HG03378 (cell line): ENCODE data around the gene CUL9.

ENCODE experiments used
- ATAC-seq: cut with Tn5 transposase; IDR thresholded peaks from one replicate; pipeline ENCODE4 v1.9.1; 2021; ENCODE audit warnings: mild to moderate bottlenecking, moderate library complexity; ENCODE audit not compliant: unreplicated experiment

CUL9 gene

DNA sequence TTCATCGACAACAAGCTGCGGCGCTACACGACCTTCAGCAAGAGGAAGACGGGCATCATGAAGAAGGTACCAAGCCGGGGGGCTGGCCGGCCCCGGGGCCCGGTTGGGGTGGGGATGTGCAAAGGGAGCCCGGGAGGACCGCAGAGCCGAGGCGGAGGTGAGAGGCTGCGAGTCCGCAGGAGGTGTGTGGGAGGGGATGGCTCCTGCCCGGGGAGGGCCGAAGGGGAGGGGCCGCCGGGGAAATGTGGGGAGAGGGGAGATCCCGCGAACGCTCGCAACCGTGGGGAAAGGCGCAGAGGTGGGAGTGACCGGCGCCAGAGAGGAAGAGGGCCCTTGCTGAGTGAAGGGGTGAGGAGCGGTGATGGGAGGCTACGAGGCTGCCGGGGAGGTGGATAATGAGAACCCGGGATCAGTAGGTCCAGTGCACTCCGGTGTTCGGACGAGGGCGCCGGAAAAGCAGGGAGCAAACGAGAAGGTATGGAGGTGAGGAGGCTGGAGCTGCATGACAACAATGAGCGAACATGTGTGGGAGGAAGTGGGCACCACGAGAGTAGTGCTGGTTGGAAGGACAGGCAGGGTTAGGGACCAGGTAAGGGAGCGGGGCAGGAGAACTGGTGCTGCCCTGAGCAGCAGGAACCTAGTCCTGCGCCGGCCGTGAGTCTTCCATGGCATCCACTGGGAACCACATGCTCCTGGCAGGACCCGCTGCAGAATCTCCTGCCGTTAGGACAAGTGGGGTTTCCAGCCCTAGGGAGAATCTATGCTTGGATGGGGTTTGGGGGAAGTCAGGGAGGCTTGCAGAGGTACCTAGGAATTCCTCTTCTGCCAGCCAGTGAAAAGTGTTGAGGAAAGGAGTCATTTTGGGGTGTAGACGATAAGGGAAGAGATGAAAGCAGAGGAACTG lies 9.6 kb upstream of the CUL9 start:
- ATAC-seq = no peak

DNA sequence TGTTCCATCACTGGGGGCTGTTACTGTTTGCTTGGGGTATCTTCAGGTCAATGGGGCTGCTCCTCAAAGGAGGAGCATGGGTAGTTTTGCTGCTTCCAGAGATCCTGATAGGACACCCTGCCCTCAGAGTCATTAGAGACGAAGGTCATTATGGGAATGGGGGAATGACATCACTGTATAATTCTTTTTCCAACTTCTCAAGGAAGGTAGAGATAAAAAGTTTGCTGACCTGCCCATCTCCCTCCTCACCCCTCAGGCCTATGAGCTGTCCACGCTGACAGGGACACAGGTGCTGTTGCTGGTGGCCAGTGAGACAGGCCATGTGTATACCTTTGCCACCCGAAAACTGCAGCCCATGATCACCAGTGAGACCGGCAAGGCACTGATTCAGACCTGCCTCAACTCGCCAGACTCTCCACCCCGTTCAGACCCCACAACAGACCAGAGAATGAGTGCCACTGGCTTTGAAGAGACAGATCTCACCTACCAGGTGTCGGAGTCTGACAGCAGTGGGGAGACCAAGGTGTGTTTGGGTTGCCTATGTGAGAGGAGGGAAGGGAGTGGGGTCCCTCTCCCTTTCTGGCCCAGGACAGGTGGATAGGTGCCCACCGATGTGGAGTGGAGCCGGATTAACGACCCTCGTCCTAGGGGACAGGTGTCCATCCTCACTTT lies 8.3 kb upstream of the CUL9 start:
- ATAC-seq = no peak

DNA sequence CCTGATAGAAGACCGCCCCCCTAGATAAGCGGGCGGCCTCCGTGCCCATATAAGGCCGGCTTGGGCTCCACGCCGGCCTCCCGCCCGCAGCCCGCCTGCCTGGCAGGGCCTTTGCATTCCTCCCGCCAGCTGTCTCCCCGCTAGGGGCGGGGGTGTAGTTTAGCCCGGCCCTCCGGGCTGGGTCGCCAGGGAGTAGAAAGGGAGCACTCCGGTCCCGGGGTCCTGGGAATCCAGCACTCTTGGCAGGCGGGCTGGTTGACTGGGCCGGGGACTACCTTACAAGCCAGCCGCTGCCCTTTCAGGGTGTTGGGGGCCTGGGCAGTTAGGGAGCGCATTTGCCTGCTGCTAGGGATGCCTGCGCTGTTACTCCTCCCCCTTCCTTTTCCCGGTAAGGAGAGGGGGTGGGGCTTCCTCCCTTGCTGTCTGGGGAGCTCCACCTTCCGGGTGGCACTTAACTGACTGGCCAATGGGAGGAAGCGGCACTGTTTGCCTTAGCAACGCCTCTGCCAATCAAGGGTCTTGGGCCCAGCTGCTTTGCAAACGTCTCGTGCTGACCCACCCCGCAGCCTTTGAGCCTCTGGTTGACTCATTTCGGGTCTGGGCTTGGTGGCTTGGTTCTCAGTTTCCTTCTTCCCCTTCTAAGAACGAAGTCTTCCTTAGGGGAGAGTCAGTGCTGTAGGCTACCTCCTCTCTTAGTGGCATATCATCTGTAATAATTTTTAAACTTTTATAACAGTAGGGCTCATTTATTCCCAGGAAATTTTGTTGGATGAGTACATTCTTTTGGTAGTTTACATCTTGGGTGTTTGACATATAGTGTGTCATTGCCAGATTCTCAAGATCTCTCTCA lies 7.5 kb upstream of the CUL9 start:
- ATAC-seq = peak; percentile 71

DNA sequence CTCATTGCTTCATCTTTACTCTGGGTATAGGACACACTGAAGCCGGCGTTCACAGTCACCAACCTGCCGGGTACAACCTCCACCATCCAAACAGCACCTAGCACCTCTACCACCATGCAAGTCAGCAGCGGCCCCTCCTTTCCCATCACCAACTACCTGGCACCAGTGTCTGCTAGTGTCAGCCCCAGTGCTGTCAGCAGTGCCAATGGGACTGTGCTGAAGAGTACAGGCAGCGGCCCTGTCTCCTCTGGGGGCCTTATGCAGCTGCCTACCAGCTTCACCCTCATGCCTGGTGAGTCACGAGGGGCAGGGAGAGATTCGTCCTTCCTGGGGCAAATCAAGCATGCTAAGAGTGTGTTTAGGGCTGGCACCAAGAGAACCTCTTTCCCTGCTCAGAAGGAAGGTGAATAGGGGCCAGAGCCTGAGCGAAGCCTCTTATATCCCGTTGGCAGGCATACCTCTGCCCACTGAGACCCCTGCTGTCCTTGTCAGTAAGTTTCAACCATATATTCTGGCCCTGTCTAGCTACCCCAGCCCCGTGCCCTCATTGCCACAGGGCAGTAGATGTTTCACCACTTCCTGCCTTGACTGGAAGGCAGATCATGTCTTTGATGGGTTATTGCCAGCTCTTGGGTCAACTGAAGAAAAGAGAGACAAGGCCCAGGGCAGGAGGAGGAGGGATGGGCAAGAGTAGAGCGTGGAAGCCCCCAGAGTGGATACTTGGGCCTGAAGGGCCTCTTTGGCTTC lies 6.1 kb upstream of the CUL9 start:
- ATAC-seq = no peak

DNA sequence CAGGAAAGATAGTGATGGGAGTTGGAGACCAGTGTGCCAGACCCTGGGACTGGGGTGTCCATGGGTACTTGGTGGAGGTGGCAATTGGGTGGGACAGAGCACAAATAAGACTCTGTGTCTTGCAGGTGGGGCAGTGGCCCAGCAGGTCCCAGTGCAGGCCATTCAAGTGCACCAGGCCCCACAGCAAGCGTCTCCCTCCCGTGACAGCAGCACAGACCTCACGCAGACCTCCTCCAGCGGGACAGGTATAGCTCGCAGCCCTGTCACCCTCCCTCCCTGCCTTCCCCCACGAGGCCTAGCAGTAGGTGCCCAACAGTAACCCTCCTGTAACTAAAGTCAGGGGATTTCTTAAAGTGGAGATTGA lies 5.6 kb upstream of the CUL9 start:
- ATAC-seq = no peak

DNA sequence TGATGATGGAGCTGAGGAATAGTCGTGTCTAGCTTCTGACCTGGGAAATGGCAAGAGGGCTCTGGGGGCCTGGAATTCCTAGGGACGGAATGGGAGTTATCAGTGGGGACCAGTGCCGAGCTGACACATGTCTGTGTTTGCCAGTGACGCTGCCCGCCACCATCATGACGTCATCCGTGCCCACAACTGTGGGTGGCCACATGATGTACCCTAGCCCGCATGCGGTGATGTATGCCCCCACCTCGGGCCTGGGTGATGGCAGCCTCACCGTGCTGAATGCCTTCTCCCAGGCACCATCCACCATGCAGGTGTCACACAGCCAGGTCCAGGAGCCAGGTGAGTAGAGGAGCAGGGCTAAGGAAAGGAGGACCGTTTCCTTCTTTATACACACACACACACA lies 3.8 kb upstream of the CUL9 start:
- no peak for ATAC-seq

DNA sequence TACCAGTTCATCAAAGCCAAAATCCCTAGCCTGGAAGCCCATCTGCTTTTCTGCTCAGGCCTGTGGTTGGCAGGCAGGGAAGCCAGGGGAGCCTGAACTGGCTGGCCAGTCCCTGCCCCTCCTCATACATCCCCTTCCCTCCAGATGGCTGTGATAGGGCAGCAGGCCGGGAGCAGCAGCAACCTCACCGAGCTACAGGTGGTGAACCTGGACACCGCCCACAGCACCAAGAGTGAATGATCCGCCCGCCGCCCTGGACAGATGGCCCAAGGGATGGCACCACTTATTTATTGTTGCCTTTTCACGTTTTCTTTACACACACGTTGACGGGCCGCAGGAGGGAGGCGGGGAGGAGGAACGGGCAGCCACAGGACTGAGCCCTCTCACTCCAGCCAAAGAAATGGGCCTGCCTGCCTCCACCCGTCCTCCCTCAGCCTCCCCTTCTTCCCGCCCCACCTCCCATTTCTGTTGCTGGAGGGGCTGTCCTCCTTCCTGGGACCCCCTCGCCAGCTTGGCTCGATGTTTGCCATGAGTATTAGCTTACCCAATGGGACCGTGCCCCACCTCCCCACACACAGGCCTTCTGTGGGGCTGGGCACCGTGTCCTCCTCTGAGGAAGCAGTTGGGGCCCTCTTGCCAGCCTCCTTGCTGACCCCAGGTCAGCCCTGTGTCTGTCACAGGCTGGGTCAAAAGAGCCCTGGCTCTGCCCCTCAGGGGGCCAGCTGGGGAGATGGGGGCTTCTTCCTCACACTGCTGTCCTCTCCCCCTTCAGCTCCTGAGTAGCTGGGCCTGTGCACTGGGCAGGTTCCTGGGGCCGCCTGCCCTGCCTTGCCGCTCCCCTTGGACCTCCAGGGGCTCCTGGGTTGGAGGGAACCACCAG lies 2.8 kb upstream of the CUL9 start:
- ATAC-seq = no peak

DNA sequence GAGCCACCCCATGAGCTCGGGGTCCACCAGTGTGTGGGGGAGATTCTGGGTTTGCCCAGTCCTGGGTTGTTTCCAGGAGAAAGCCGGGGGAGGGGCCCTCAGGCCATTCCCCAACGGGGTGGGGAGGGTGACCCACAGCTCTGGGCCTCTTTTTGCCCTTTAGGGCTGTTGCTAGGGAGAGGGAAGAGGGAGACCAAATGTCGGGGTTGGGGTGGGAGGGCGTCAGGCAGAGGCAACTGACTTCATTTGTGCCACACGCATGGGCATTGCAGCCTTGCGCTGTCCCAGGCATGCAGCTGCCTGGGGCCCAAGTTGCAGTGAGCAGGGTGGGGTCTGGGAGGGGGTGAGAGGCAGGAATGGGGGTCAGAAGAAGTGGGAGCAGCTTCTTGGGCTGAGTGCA lies 1.9 kb upstream of the CUL9 start:
- no peak for ATAC-seq

DNA sequence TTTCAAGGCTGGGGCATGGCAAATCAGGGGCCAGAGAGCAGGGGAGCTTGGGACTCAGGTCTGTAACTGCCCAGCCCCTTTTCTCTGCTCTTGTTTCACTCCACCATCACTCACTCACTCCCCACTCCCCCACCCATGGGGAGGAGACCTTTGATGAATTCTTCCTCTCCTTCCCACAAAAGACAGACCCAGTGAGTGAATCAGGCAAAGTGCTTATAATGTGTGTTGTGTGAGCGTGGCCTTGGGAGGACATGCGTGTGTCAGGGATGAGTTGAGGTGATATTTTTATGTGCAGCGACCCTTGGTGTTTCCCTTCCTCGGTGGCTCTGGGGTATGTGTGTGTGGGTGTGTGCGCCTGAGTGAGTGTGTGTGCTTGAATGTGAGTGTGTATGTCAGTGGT lies 1.0 kb upstream of the CUL9 start:
- no peak for ATAC-seq

DNA sequence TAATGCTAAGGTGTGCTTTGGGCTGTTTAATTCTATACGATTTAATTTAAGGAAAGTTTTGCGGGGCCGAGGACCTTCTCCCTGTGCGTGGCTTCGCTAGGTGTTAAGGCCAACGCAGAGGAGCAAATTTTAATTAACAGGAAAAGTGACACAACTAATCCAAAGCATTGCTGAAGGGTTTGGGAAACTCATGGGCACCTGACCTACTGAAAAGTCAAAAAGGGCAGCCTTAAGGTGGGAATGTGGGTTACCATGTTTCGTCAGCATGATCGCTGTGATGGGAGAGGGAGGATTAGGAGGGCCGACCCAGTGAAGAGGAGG lies 415 bp upstream of the CUL9 start:
- no peak for ATAC-seq

DNA sequence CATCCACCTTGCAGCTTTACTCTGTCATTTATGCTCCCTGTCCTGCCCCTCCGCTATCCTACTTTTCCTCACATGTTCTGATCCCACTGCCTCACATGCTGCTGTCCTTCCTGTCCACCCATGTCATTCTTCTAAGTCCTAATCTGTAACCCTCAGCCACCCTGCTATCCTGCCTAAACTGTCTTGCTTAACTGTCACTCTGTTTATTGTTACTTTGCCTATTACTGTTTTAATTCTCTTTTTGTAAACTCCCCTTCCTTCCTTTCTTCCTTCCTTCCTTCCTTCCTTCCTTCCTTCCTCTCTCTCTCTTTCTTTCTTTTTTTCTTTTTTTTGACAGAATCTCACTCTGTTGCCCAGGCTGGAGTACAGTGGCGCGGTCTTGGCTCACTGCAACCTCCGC lies 1.4 kb downstream of the CUL9 start:
- ATAC-seq = no peak

DNA sequence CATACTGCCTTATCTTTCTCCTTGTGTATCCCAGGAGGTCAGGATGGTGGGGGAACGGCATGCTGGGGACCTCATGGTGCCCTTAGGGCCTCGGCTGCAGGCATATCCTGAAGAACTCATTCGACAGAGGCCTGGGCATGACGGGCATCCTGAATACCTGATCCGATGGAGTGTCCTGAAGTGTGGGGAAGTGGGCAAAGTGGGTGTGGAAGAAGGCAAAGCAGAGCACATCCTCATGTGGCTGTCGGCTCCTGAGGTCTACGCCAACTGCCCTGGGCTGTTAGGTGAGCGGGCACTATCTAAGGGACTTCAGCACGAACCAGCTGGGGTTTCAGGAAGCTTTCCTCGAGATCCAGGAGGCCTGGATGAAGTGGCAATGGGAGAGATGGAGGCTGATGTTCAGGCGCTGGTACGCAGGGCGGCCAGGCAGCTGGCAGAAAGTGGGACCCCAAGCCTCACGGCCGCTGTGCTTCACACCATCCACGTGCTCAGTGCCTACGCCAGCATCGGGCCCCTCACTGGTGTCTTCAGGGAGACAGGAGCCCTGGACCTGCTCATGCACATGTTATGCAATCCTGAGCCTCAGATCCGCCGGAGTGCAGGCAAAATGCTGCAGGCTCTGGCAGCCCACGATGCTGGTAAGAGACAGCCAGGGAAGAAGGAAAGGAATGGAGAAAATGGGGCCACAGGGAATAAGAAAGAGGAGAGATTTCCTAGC lies 2.4 kb downstream of the CUL9 start:
- no peak for ATAC-seq

DNA sequence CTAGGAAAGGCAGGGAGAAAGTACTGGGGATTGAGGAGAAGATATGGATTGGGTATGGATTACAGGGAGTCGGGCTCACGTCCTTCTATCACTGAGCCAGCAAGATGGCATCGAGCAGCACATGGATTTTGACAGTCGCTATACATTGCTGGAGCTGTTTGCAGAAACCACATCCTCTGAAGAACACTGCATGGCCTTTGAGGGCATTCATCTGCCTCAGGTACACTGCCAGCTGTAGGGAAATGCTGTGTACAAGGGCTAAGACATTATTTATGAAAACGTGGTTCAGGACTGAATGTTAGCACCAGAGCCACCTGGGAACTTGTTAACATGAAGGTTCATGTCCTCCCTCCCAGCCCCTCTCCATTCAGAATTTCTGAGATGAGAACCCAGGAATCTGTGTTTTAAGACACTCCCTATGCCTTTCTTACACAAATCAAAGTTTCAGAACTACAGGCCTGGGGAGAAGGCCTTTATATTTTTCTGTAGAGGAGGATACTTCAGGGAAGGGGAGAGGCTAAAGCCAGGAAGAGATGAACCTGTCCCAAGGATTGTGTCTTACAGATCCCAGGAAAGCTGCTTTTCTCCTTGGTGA lies 3.5 kb downstream of the CUL9 start:
- no peak for ATAC-seq

DNA sequence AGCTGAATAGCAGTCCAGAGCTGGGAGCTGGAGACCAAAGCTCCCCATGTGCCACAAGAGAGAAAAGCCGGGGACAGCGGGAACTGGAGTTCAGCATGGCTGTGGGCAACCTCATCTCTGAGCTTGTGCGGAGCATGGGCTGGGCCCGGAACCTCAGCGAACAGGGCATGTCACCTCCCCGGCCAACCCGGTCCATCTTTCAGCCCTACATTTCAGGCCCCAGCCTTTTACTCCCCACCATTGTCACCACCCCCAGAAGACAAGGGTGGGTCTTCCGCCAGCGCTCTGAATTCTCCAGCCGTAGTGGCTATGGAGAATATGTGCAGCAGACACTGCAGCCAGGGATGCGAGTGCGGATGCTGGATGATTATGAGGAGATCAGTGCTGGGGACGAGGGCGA lies 4.0 kb downstream of the CUL9 start:
- ATAC-seq = no peak

DNA sequence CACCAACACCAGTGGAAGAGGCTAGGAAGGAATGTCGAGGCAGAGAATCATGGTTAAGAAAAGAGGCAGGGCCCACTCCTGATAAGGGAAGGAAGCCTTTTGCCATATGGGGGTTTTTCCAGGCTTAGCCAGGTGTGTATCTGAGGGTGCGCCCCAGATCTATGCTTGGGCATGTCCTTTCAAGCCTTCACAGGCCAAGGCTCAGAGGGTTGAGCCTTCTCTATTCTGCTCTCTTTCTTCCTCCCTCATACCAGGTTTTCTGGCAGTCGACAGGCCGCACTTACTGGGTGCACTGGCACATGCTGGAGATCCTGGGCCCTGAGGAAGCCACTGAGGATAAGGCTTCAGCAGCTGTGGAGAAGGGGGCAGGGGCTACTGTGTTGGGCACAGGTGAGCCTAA lies 4.7 kb downstream of the CUL9 start:
- no peak for ATAC-seq

DNA sequence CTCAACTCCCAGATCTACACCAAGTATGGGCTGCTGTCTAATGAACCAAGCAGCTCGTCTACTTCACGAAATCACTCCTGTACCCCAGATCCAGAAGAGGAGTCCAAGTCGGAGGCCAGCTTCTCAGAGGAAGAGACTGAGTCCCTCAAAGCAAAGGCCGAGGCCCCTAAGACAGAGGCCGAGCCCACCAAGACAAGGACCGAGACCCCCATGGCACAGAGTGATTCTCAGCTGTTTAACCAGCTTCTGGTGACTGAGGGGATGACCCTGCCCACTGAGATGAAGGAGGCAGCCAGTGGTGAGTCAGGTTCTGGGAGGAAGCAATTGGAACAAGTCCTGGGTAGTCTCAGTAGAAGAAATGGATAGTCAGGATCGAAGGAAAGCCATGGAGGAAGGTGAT lies 5.8 kb downstream of the CUL9 start:
- ATAC-seq = no peak

DNA sequence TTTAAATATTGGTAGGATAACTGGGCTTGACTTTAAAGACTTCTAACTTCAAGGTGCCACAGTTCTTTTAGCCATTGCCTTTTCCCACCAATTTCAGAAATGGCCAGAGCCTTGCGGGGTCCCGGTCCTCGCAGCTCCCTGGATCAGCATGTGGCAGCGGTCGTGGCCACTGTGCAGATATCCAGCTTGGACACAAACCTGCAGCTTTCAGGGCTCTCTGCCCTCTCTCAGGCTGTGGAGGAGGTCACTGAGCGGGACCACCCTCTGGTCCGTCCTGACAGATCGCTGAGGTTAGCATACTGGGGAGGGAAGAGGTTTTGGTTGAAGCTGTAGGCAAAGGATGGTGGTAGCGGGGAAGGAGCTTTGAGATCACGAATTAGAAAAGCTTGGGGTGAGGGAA lies 6.4 kb downstream of the CUL9 start:
- no peak for ATAC-seq

DNA sequence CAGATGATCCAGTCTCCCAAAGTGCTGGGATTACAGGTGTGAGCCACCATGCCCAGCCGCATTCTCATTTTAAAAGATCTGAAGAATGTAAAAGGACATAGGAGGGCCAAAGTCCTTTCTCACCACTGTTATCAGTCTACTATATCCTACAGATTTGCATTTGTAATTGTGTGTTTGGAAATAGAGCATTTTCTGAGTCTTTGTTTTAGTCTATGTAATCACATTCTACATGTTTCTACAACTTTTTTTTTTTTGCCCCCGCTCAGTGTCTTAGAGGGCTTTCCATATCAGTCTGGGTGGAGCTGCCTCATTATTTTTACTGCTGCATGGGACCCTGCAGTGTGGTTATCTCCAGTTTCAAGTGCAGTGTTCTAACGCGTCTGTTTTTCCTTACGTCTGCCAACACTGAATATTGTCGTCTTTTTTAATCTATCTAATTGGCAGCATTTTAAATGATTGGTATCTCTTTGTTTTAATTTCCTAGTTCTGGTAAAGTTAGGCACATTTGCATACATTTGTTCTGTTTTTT lies 7.8 kb downstream of the CUL9 start:
- ATAC-seq = no peak

DNA sequence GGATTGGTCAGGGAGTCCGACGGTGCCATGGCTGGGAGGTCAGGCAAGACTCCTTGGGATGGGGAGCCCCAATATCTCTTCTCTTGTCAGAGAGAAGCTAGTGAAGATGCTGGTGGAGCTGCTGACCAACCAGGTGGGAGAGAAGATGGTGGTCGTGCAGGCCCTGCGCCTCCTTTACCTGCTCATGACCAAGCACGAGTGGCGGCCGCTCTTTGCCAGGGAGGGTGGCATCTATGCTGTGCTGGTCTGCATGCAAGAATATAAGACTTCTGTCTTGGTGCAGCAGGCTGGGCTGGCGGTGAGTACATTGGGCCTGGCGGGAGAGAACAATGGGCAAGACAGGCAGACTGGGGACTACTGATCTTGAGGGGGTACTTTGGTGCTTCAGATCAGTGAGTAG lies 10.9 kb downstream of the CUL9 start:
- ATAC-seq = no peak
